Gastrocnemius medialis (tissue), 4 donors: ENCODE data around the gene ZNF230. TPM values are rescaled to one million over a fixed set of nuclear protein-coding genes. Genes with fewer than 3 reads are reported as not detected.

ENCODE experiments used
- ATAC-seq, 2 donors: fragments of 150-250 bp; one replicate each; pipeline ENCODE4 v1.9.1; 2016
- DNase-seq, 2 donors: peaks; one replicate each; pipeline ENCODE4 v3.0.0-alpha.2; 2019
- H3K27ac ChIP-seq, 4 donors: fragments of 200-600 bp; sonication (generic); 1 replicate in 1 of 4; 2 replicates in 3 of 4; pipeline ENCODE4 v1.5.1; 2016 to 2018; ENCODE audit warnings: mild to moderate bottlenecking in 2 of 4, moderate library complexity in 1 of 4
- H3K27me3 ChIP-seq, 3 donors: fragments of 200-600 bp; sonication (generic) in 2 of 3; 1 replicate in 1 of 3; 2 replicates in 2 of 3; pipeline versions ENCODE4 v1.5.1 to v1.6.0; 2016 to 2019; ENCODE audit warnings: mild to moderate bottlenecking in 1 of 3, moderate library complexity in 1 of 3
- H3K36me3 ChIP-seq, 2 donors: fragments of 200-600 bp; sonication (generic) in 1 of 2; one replicate each; pipeline ENCODE4 v1.5.1; 2017 to 2018
- H3K4me1 ChIP-seq, 2 donors: fragments of 200-600 bp; sonication (generic) in 1 of 2; one replicate each; pipeline ENCODE4 v1.5.1; 2016 to 2017; ENCODE audit warnings: mild to moderate bottlenecking in 2 of 2
- H3K4me3 ChIP-seq, 4 donors: fragments of 200-600 bp; sonication (generic) in 3 of 4; 1 replicate in 1 of 4; 2 replicates in 3 of 4; pipeline ENCODE4 v1.5.1; 2016 to 2019; ENCODE audit warnings: mild to moderate bottlenecking in 2 of 4
- H3K9me3 ChIP-seq, 3 donors: fragments of 200-600 bp; sonication (generic) in 2 of 3; 1 replicate in 1 of 3; 2 replicates in 2 of 3; pipeline ENCODE4 v1.5.1; 2016 to 2019
- CTCF ChIP-seq, 5 experiments: fragments of 450-650 bp in 3 of 5; fragments of 200-600 bp in 2 of 5; sonication (generic) in 2 of 5; IDR thresholded peaks in 4 of 5; conservative IDR thresholded peaks in 1 of 5; 1 replicate in 4 of 5; 2 replicates in 1 of 5; pipeline ENCODE4 v1.5.1; 2016 to 2019; ENCODE audit warnings: antibody characterized with exemption in 5 of 5, mild to moderate bottlenecking in 3 of 5, moderate library complexity in 3 of 5
- POLR2A ChIP-seq, 2 donors: fragments of 450-650 bp; IDR thresholded peaks; one replicate each; pipeline ENCODE4 v1.6.1; 2017; ENCODE audit warnings: antibody characterized with exemption in 2 of 2, mild to moderate bottlenecking in 2 of 2, moderate library complexity in 2 of 2
- in situ Hi-C, 4 donors: fragments of 200-750 bp; cut with MboI; loops; one replicate each; pipeline versions ENCODE4 v1.15.0 to v1.8.0; 2017; ENCODE audit warnings: low sequenced_read_pairs in 4 of 4
- intact Hi-C: fragments of 100-400 bp; cut with DNase I; formaldehyde crosslinking; loops from one replicate; pipeline ENCODE4 v1.15.1; 2023; ENCODE audit warnings: low total_unique reads
- total RNA-seq, 4 donors: library from RNA; depleted of rRNA; stranded (reverse); fragments of >200 nt; gene quantifications; one replicate each; pipeline versions ENCODE4 v1.1.0 to v1.2.3, GENCODE V29; 2016

The ZNF230 gene
- total RNA-seq, result 1 to 10 TPM in 2 of 4 donors, under 1 TPM in 1, not detected in 1; 0.78 to 4.5 (median 4.5) TPM

GRCh38 chr19:44002566-44003460 lies at the start of gene ZNF230:
TSS of gene ZNF230 (plus strand) at chr19:44002957. CDS start at chr19:44007079, 4,122 bp downstream.
- intact Hi-C loops, result loop anchor here (1.0 to 2.0 kb wide), 12 partner anchors 19 to 302 kb away; partner anchors contain the start of genes ZNF155, ZNF221, ZNF222 and ZNF224

GRCh38 chr19:43956827-43957226 lies 45.9 kb upstream of the ZNF230 start:
- Histone ChIP-seq H3K9me3 (peaks cover 0 to 19% (median 14%) of the 10 kb centered on the region in 3 donors), H3K36me3 (peaks cover 0 to 22% of the 10 kb centered on the region in 2 donors), H3K4me1 (no peaks in the 10 kb centered on the region), H3K4me3 (no peak overlapping the region), H3K27ac (no peak overlapping the region), H3K27me3 (no peaks in the 10 kb centered on the region)
- ATAC-seq (no peak), DNase-seq (no peak)
- intact Hi-C loops, result loop anchor here (10.0 kb wide), 1 partner anchor 98 kb away; the partner anchor contains the start of gene ZNF223
- in situ Hi-C loops, result loop anchor here in 1 of 4 donors (10.0 kb wide), 1 partner anchor 132 kb away; the partner anchor contains the start of gene ZNF283
- TF ChIP-seq CTCF (IDR thresholded peaks at IDR 0.05 in 4 of 5, conservative IDR thresholded peaks at IDR 0.05 in 1 of 5), result no peak
- TF ChIP-seq POLR2A (IDR thresholded peaks at IDR 0.05), result no peak

More at GRCh38 chr19:44002566-44003460, at the start of gene ZNF230:
- H3K36me3 ChIP-seq, result peaks cover 3 to 12% of the 10 kb centered on the region in 2 donors
- in situ Hi-C loops, result loop anchor here in 2 of 4 donors (5.0 to 10.0 kb wide), 4 partner anchors 52 to 209 kb away; partner anchors contain the start of genes ZNF223 (in 1 of the 2), ZNF224 (in 1 of the 2), ZNF225 (in 1 of the 2) and ZNF227 (in 1 of the 2)
- peak within 1 kb of the TSS; percentile 67 to 88 (median 80) for H3K4me3 ChIP-seq
- no peaks in the 10 kb centered on the region for H3K27me3 ChIP-seq
- ATAC-seq, result peak; percentile 100
- DNase-seq, result peak; percentile 90 to 92
- peaks cover 7 to 15% of the 10 kb centered on the region in 2 donors for H3K4me1 ChIP-seq
- H3K9me3 ChIP-seq, result peaks cover 0 to 11% (median 3%) of the 10 kb centered on the region in 3 donors
- peak within 1 kb of the TSS; percentile 70 to 78 (median 74) for H3K27ac ChIP-seq
- no peak for TF ChIP-seq POLR2A (IDR thresholded peaks at IDR 0.05)
- no peak for TF ChIP-seq CTCF (IDR thresholded peaks at IDR 0.05 in 4 of 5, conservative IDR thresholded peaks at IDR 0.05 in 1 of 5)

- peaks cover 0 to 26% (median 14%) of the 10 kb centered on the region in 3 donors for H3K9me3 ChIP-seq
- ATAC-seq, result no peak
- in situ Hi-C loops, result loop anchor here in 1 of 4 donors (10.0 kb wide), 1 partner anchor 133 kb away; the partner anchor contains the start of gene ZNF283
- H3K36me3 ChIP-seq, result peaks cover 0 to 32% of the 10 kb centered on the region in 2 donors
- intact Hi-C loops, result loop anchor here (10.0 kb wide), 1 partner anchor 97 kb away; the partner anchor contains the start of gene ZNF223
- H3K27me3 ChIP-seq, result no peaks in the 10 kb centered on the region
- no peaks in the 10 kb centered on the region for H3K4me1 ChIP-seq
- TF ChIP-seq CTCF (IDR thresholded peaks at IDR 0.05 in 4 of 5, conservative IDR thresholded peaks at IDR 0.05 in 1 of 5) (no peak), POLR2A (IDR thresholded peaks at IDR 0.05) (no peak)
- H3K27ac ChIP-seq, result no peak overlapping the region
- no peak for DNase-seq
- H3K4me3 ChIP-seq, result no peak overlapping the region
Measured at GRCh38 chr19:43957891-43958290, 44.9 kb upstream of the ZNF230 start.

- intact Hi-C loops (no loop called here), in situ Hi-C loops (no loop called here)
- Histone ChIP-seq H3K27me3 (no peaks in the 10 kb centered on the region), H3K4me1 (no peaks in the 10 kb centered on the region), H3K4me3 (no peak overlapping the region), H3K36me3 (peaks cover 3 to 45% of the 10 kb centered on the region in 2 donors), H3K27ac (no peak overlapping the region), H3K9me3 (peaks cover 0 to 41% (median 24%) of the 10 kb centered on the region in 3 donors)
- TF ChIP-seq CTCF (IDR thresholded peaks at IDR 0.05 in 4 of 5, conservative IDR thresholded peaks at IDR 0.05 in 1 of 5) (no peak), POLR2A (IDR thresholded peaks at IDR 0.05) (no peak)
- ATAC-seq (no peak), DNase-seq (no peak)
Measured at GRCh38 chr19:43960411-43960810, 42.3 kb upstream of the ZNF230 start.
